Endodermal cell (in vitro differentiated cells): ENCODE data around the gene APOL1. TPM values are rescaled to one million over a fixed set of nuclear protein-coding genes. Genes with fewer than 3 reads are reported as not detected.
"Not testable (repeated sequence)": the region's sequence is repeated elsewhere in the genome, so short reads cannot be mapped to it uniquely, and the experiment has no call there.

Source experiments
- DNase-seq: peaks from one replicate; pipeline ENCODE4 v3.0.0-alpha.2; 2017
- H3K27ac ChIP-seq: 2 replicates; pipeline ENCODE4 v1.5.1; 2013; ENCODE audit warnings: mild to moderate bottlenecking, low read depth, low read length, moderate library complexity
- H3K27me3 ChIP-seq: 2 replicates; pipeline ENCODE4 v1.6.1; 2013; ENCODE audit warnings: mild to moderate bottlenecking, low read length, moderate library complexity; ENCODE audit not compliant: insufficient read depth, control insufficient read depth, poor library complexity, severe bottlenecking
- H3K36me3 ChIP-seq: 2 replicates; pipeline ENCODE4 v1.7.0; 2013; ENCODE audit warnings: mild to moderate bottlenecking, low read length, moderate library complexity; ENCODE audit not compliant: control insufficient read depth, insufficient read depth
- H3K4me1 ChIP-seq: one replicate; pipeline ENCODE4 v1.7.0; 2013; ENCODE audit warnings: low read length; ENCODE audit not compliant: control insufficient read depth, insufficient read depth
- H3K4me3 ChIP-seq: 2 replicates; pipeline ENCODE4 v1.5.1; 2013; ENCODE audit warnings: mild to moderate bottlenecking, low read length, moderate library complexity
- H3K9ac ChIP-seq: 2 replicates; pipeline ENCODE4 v1.6.1; 2013; ENCODE audit warnings: mild to moderate bottlenecking, low read length, moderate library complexity; ENCODE audit not compliant: poor library complexity, severe bottlenecking; ENCODE audit errors: extremely low read depth
- H3K9me3 ChIP-seq: 2 replicates; pipeline ENCODE4 v1.6.1; 2013; ENCODE audit warnings: mild to moderate bottlenecking, low read length, moderate library complexity; ENCODE audit not compliant: control insufficient read depth
- H3K27ac Mint-ChIP-seq: 2 replicates; pipeline ENCODE4 v1.8.0; 2020; ENCODE audit warnings: mixed read lengths
- H3K27me3 Mint-ChIP-seq: 2 replicates; pipeline ENCODE4 v1.8.0; 2021; ENCODE audit warnings: mild to moderate bottlenecking, mixed read lengths; ENCODE audit not compliant: insufficient read depth
- H3K36me3 Mint-ChIP-seq: 2 replicates; pipeline ENCODE4 v1.8.0; 2020; ENCODE audit warnings: low read depth, mixed read lengths
- H3K4me1 Mint-ChIP-seq: 2 replicates; pipeline ENCODE4 v1.8.0; 2020; ENCODE audit warnings: mixed read lengths
- H3K4me3 Mint-ChIP-seq: 2 replicates; pipeline ENCODE4 v1.8.0; 2020; ENCODE audit warnings: mild to moderate bottlenecking, moderate library complexity, mixed read lengths
- H3K9me3 Mint-ChIP-seq: 2 replicates; pipeline ENCODE4 v1.8.0; 2020; ENCODE audit warnings: mild to moderate bottlenecking, mixed read lengths
- WGBS, 2 experiments: methylation state at CpG; one replicate each; pipeline versions ENCODE4 v1.1.5 to v1.1.7; 2013; ENCODE audit warnings: missing lambda C conversion rate in 2 of 2, mixed read lengths in 1 of 2; ENCODE audit not compliant: insufficient coverage in 1 of 2, insufficient read length in 1 of 2; 5-methylcytosine and 5-hydroxymethylcytosine counted together
- total RNA-seq, 2 donors: library from RNA; stranded (reverse); fragmentation: NEBNext Ultra II Directional in 1 of 2; extraction: Animal tissue kit (Norgen Biotek cat#: 25700) in 1 of 2; gene quantifications; 2 replicates in 1 of 2; 3 replicates in 1 of 2; pipeline ENCODE4 v1.2.1, GENCODE V29; 2021
- TF ChIP-seq, protein P1 (sequence below): fragments of 200-600 bp; sonication (generic); conservative IDR thresholded peaks from 2 replicates; pipeline ENCODE4 v1.5.0; 2021; ENCODE audit warnings: antibody characterized with exemption, mild to moderate bottlenecking

The APOL1 gene
- total RNA-seq, 2 donors from 2014 or later = 0.11 to 0.22 TPM

GRCh38 chr22:36259615-36260300 is 6.8 kb downstream of the APOL1 start:
- no peaks in the 10 kb centered on the region for H3K36me3 Mint-ChIP-seq
- Histone ChIP-seq H3K27ac (peak overlapping the region; percentile 72), H3K27me3 (no peaks in the 10 kb centered on the region), H3K4me1 (peaks cover 14% of the 10 kb centered on the region), H3K9ac (no peak overlapping the region), H3K4me3 (no peak overlapping the region), H3K9me3 (no peaks in the 10 kb centered on the region), H3K36me3 (no peaks in the 10 kb centered on the region)
- TF ChIP-seq, protein P1, sequence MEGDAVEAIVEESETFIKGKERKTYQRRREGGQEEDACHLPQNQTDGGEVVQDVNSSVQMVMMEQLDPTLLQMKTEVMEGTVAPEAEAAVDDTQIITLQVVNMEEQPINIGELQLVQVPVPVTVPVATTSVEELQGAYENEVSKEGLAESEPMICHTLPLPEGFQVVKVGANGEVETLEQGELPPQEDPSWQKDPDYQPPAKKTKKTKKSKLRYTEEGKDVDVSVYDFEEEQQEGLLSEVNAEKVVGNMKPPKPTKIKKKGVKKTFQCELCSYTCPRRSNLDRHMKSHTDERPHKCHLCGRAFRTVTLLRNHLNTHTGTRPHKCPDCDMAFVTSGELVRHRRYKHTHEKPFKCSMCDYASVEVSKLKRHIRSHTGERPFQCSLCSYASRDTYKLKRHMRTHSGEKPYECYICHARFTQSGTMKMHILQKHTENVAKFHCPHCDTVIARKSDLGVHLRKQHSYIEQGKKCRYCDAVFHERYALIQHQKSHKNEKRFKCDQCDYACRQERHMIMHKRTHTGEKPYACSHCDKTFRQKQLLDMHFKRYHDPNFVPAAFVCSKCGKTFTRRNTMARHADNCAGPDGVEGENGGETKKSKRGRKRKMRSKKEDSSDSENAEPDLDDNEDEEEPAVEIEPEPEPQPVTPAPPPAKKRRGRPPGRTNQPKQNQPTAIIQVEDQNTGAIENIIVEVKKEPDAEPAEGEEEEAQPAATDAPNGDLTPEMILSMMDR = no peak
- H3K9me3 Mint-ChIP-seq = no peaks in the 10 kb centered on the region
- DNase-seq = no peak
- peaks cover 1% of the 10 kb centered on the region for H3K27me3 Mint-ChIP-seq
- H3K27ac Mint-ChIP-seq = peak overlapping the region; percentile 91
- WGBS, 2 experiments = 77 to 97% methylated on average over 6 to 14 of the region's 14 CpGs
- H3K4me3 Mint-ChIP-seq = peak overlapping the region; percentile 27
- H3K4me1 Mint-ChIP-seq = peaks cover 22% of the 10 kb centered on the region

- H3K27ac ChIP-seq, H3K27ac Mint-ChIP-seq, H3K36me3 ChIP-seq, H3K9me3 ChIP-seq, H3K27me3 ChIP-seq, H3K36me3 Mint-ChIP-seq, H3K4me3 Mint-ChIP-seq, H3K4me3 ChIP-seq, H3K27me3 Mint-ChIP-seq, H3K9me3 Mint-ChIP-seq, H3K9ac ChIP-seq: not testable (repeated sequence)
- H3K4me1 Mint-ChIP-seq = peaks cover 20% of the 10 kb centered on the region
- peak; percentile 75 for DNase-seq
- peaks cover 14% of the 10 kb centered on the region for H3K4me1 ChIP-seq
- TF ChIP-seq, protein P1 = peak; percentile 69
- WGBS, 2 experiments = 85% methylated on average over 5 of the region's 6 CpGs
Observed at GRCh38 chr22:36261675-36262074, 8.7 kb downstream of the APOL1 start.

DNA sequence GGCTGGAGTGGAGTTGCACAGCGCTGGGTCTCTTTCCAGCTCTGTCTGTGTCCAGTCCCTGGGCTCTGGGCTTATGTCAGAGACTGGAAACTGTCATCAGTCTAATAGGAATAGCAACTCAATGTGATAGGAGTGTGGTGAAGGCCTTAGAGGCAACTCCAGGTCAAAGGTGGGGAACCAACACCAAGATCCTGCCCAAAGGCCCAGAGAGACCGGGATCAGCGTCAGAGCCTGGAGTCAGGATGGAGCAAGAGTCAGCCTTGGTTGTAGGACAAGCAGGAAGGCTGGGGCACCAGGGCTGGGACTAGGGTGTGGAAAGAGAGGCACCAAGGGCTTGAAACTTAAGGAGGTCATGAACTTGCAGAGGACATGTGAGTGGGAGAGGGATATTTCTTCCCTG is 9.4 kb downstream of the APOL1 start:
- DNase-seq, H3K4me3 Mint-ChIP-seq, H3K27me3 Mint-ChIP-seq, H3K27ac Mint-ChIP-seq, H3K9me3 Mint-ChIP-seq, H3K9ac ChIP-seq, H3K4me3 ChIP-seq, H3K36me3 ChIP-seq, H3K27me3 ChIP-seq, H3K36me3 Mint-ChIP-seq, H3K27ac ChIP-seq, H3K9me3 ChIP-seq: not testable (repeated sequence)
- 94% methylated on average over 3 of the region's 3 CpGs; no CpG with 5 or more reads in 1 of the 2 experiments for WGBS, 2 experiments
- peaks cover 20% of the 10 kb centered on the region for H3K4me1 Mint-ChIP-seq
- H3K4me1 ChIP-seq = peaks cover 14% of the 10 kb centered on the region

DNA sequence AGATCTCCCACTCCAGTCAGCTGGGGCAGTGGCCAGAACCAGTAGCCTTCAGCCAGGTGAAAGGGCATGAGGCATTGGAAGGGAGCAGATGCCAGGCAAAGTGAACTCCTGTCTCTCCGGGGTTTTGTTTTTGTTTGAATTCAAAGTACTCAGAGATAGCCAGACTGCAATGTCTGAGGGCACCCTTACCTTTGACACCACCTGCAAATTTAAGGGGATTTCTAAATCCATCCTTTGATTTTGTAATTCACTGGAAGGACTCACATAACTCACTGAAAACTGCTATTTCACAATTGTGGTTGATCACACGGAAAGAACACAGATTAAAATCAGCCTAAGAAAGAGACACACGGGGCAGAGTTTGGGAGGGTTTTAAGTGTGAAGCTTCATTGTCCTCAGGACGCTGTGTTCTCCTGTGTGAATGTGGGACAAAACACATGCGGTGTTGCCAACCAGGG is 10.3 kb downstream of the APOL1 start:
- H3K4me1 ChIP-seq = peaks cover 13% of the 10 kb centered on the region
- 71 to 80% methylated on average over 5 of the region's 5 CpGs for WGBS, 2 experiments
- not testable (repeated sequence) for H3K4me3 ChIP-seq, H3K36me3 Mint-ChIP-seq, H3K9ac ChIP-seq, H3K9me3 ChIP-seq, H3K36me3 ChIP-seq, H3K9me3 Mint-ChIP-seq, H3K27ac Mint-ChIP-seq, H3K27ac ChIP-seq, H3K27me3 Mint-ChIP-seq, H3K4me3 Mint-ChIP-seq, DNase-seq, H3K27me3 ChIP-seq
- peaks cover 18% of the 10 kb centered on the region for H3K4me1 Mint-ChIP-seq

DNA sequence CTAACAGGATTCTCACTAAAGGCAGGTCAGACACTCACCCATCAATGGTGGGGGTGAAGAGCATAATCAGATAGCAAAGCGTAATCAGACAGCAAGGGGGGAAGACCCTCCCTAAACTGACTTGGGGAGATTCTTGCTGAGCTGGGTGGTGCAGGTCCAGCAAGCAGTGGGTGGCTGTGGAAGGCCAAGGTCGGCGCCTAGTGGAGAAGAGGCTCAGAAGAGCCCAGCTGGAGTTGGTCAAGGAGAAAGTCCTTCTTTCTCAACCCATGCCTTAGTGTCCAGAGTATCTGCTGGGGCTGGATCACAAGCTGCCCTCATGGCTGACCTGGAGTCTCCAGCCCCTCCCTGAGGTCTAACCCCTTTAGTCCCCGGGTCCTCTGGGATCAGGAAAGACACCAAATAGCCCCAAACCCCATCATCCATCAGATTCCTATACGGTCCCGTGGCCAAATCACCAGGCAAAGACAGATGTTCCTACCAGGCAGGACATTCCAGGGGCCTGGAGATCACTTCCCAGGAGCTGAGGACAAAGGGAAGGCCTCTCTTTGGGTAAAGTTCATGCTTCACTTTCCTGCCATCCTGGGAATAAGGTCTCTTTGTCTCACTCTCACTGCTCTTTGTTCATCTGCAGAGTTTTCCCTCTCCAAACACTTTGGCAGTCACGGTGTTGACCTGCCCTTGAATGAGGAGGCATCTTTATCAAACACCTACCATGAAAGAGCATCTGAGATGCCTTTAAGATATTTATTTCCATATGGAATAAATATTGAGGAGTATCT is 11.1 kb downstream of the APOL1 start:
- H3K4me1 ChIP-seq, H3K9me3 Mint-ChIP-seq, H3K27me3 Mint-ChIP-seq, H3K36me3 ChIP-seq, H3K4me3 ChIP-seq, H3K36me3 Mint-ChIP-seq, DNase-seq, H3K9ac ChIP-seq, H3K4me1 Mint-ChIP-seq, H3K9me3 ChIP-seq, H3K27ac Mint-ChIP-seq, H3K4me3 Mint-ChIP-seq, H3K27me3 ChIP-seq, H3K27ac ChIP-seq: not testable (repeated sequence)
- WGBS, 2 experiments = 79 to 90% methylated on average over 3 to 6 of the region's 7 CpGs
